ENCODE results near the gene EBF3. TPM values are rescaled to one million over a fixed set of nuclear protein-coding genes. Genes with fewer than 3 reads are reported as not detected.

The EBF3 gene
- total RNA-seq, 1 donor from 2014 or later: not detected

GRCh38 chr10:129894698-129895097, 69.4 kb downstream of the EBF3 start:
- H3K4me3 ChIP-seq (ENCODE audit: low read depth, low read length): no peak overlapping the region
- no peak for DNase-seq (ENCODE audit: low read depth)
- TF ChIP-seq CTCF (conservative IDR thresholded peaks at IDR 0.05; ENCODE audit: low read depth, low read length): no peak

- no peak for TF ChIP-seq CTCF (conservative IDR thresholded peaks at IDR 0.05; ENCODE audit: low read depth, low read length)
- DNase-seq (ENCODE audit: low read depth): no peak
- no peak overlapping the region for H3K4me3 ChIP-seq (ENCODE audit: low read depth, low read length)
Observed at GRCh38 chr10:129893104-129894089, 70.7 kb downstream of the EBF3 start.

GRCh38 chr10:129892548-129893052, 71.5 kb downstream of the EBF3 start:
- no peak for TF ChIP-seq CTCF (conservative IDR thresholded peaks at IDR 0.05; ENCODE audit: low read depth, low read length)
- DNase-seq (ENCODE audit: low read depth): no peak
- H3K4me3 ChIP-seq (ENCODE audit: low read depth, low read length): no peak overlapping the region

- no peak for DNase-seq (ENCODE audit: low read depth)
- no peak overlapping the region for H3K4me3 ChIP-seq (ENCODE audit: low read depth, low read length)
- no peak for TF ChIP-seq CTCF (conservative IDR thresholded peaks at IDR 0.05; ENCODE audit: low read depth, low read length)
Observed at GRCh38 chr10:129891806-129892205, 72.3 kb downstream of the EBF3 start.

GRCh38 chr10:129890170-129890569, 73.9 kb downstream of the EBF3 start:
- H3K4me3 ChIP-seq (ENCODE audit: low read depth, low read length): no peak overlapping the region
- no peak for TF ChIP-seq CTCF (conservative IDR thresholded peaks at IDR 0.05; ENCODE audit: low read depth, low read length)
- no peak for DNase-seq (ENCODE audit: low read depth)

GRCh38 chr10:129888784-129889616, 75.1 kb downstream of the EBF3 start:
- no peak for DNase-seq (ENCODE audit: low read depth)
- peak; percentile 64 for TF ChIP-seq CTCF (conservative IDR thresholded peaks at IDR 0.05; ENCODE audit: low read depth, low read length)
- no peak overlapping the region for H3K4me3 ChIP-seq (ENCODE audit: low read depth, low read length)

Data from epithelial cell of proximal tubule (primary cell).